HUES48 (cell line): ENCODE results near the gene CDH12.

Experiments used
- H3K27ac ChIP-seq: one replicate; pipeline ENCODE4 v1.7.0; 2013; ENCODE audit warnings: low read depth, low read length, inconsistent platforms
- H3K27me3 ChIP-seq: 2 replicates; pipeline ENCODE4 v1.6.1; 2013; ENCODE audit warnings: mild to moderate bottlenecking, low read length; ENCODE audit not compliant: control insufficient read depth, insufficient read depth
- H3K36me3 ChIP-seq: 2 replicates; pipeline ENCODE4 v1.6.1; 2013; ENCODE audit warnings: low read length; ENCODE audit not compliant: control insufficient read depth, insufficient read depth
- H3K4me1 ChIP-seq: 2 replicates; pipeline ENCODE4 v1.6.1; 2013; ENCODE audit warnings: mild to moderate bottlenecking, low read length; ENCODE audit not compliant: control insufficient read depth, insufficient read depth
- H3K4me3 ChIP-seq: 2 replicates; pipeline ENCODE4 v1.5.1; 2013; ENCODE audit warnings: mild to moderate bottlenecking, low read depth, low read length
- H3K9ac ChIP-seq: 2 replicates; pipeline ENCODE4 v1.6.1; 2013; ENCODE audit warnings: mild to moderate bottlenecking, low read depth, low read length, moderate library complexity
- H3K9me3 ChIP-seq: 2 replicates; pipeline ENCODE4 v1.6.1; 2013; ENCODE audit warnings: low read length; ENCODE audit not compliant: control insufficient read depth, insufficient read depth

CDH12 gene

GRCh38 chr5:22846693-22847092, 6.5 kb downstream of the CDH12 start:
- no peak overlapping the region for H3K27ac ChIP-seq
- no peak overlapping the region for H3K9ac ChIP-seq
- no peaks in the 10 kb centered on the region for H3K9me3 ChIP-seq
- H3K4me1 ChIP-seq = no peaks in the 10 kb centered on the region
- peaks cover 10% of the 10 kb centered on the region for H3K27me3 ChIP-seq
- H3K4me3 ChIP-seq = no peak overlapping the region
- H3K36me3 ChIP-seq = no peaks in the 10 kb centered on the region

- Histone ChIP-seq H3K4me1 (no peaks in the 10 kb centered on the region), H3K9me3 (no peaks in the 10 kb centered on the region), H3K4me3 (no peak overlapping the region), H3K27me3 (no peaks in the 10 kb centered on the region), H3K27ac (no peak overlapping the region), H3K36me3 (no peaks in the 10 kb centered on the region), H3K9ac (no peak overlapping the region)
Observed at GRCh38 chr5:22844636-22845035, 8.5 kb downstream of the CDH12 start.

GRCh38 chr5:22844155-22844554, 9.0 kb downstream of the CDH12 start:
- H3K4me1 ChIP-seq = no peaks in the 10 kb centered on the region
- H3K27me3 ChIP-seq = no peaks in the 10 kb centered on the region
- H3K9ac ChIP-seq = no peak overlapping the region
- no peak overlapping the region for H3K4me3 ChIP-seq
- H3K27ac ChIP-seq = no peak overlapping the region
- no peaks in the 10 kb centered on the region for H3K9me3 ChIP-seq
- no peaks in the 10 kb centered on the region for H3K36me3 ChIP-seq

DNA sequence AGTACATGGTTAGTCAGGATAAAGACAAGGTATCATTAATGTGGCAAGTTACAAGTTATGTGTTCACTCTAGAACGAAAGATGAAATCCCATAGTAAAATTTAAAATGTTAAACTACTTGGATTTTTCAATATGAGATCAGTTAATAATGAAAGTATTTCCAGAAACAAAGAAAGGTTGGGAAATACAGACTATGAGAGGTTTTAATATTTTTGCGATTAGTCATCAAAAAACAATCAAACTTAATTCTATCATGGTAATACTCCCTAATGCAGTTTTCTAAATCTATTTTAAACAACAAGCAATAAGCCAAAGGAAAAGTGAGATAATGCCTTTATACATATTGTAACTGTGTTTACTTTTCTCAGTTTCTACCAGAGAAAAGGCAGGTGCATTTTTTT, 10.6 kb downstream of the CDH12 start:
- no peaks in the 10 kb centered on the region for H3K27me3 ChIP-seq
- H3K27ac ChIP-seq = no peak overlapping the region
- H3K36me3 ChIP-seq = no peaks in the 10 kb centered on the region
- H3K9me3 ChIP-seq = no peaks in the 10 kb centered on the region
- no peak overlapping the region for H3K4me3 ChIP-seq
- H3K4me1 ChIP-seq = no peaks in the 10 kb centered on the region
- no peak overlapping the region for H3K9ac ChIP-seq

GRCh38 chr5:22837803-22838202, 15.3 kb downstream of the CDH12 start:
- Histone ChIP-seq H3K36me3 (no peaks in the 10 kb centered on the region), H3K27me3 (no peaks in the 10 kb centered on the region), H3K4me1 (no peaks in the 10 kb centered on the region), H3K27ac (no peak overlapping the region), H3K9ac (no peak overlapping the region), H3K4me3 (no peak overlapping the region), H3K9me3 (no peaks in the 10 kb centered on the region)

DNA sequence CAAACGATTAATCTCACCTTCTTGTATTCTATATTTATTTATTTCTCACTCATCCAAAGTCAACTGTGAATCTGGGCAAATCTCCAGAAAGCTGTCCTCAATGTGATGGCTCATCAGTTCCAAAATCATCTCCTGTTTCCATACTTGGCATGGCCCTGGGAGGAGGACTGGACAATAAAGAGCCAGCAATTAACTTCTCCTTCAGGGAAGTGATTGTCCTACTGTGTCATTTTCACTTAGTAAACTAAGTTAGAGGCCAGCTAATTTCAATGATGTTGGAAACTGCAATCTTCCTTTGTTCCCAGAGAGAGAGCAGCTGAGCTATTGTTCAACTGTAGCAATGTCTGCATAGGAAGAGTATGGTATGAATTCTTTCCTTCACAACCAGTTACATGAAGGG, 17.5 kb downstream of the CDH12 start:
- Histone ChIP-seq H3K27ac (no peak overlapping the region), H3K4me3 (no peak overlapping the region), H3K4me1 (no peaks in the 10 kb centered on the region), H3K9ac (no peak overlapping the region), H3K9me3 (no peaks in the 10 kb centered on the region), H3K27me3 (no peaks in the 10 kb centered on the region), H3K36me3 (no peaks in the 10 kb centered on the region)

DNA sequence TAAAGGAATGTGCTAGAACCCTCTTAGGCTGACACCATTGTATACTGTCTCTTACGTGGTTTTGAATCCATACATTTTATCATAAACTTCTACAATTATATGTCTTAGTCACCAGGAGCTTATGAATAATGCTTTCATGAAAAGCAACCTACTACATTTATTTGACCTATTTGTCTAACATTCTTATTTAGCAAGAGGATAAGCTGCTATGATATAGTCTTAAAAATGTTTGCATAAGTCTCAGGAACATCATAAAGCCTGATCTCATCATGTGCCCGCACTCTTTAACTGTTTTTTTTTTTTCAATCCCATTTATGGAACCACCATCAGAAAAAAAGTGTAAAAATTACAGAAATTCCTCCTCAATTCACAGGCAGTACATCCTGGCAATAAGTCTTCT, 59.7 kb downstream of the CDH12 start:
- H3K27me3 ChIP-seq = no peaks in the 10 kb centered on the region
- H3K9me3 ChIP-seq = no peaks in the 10 kb centered on the region
- H3K9ac ChIP-seq = no peak overlapping the region
- H3K4me1 ChIP-seq = no peaks in the 10 kb centered on the region
- no peak overlapping the region for H3K4me3 ChIP-seq
- H3K27ac ChIP-seq = no peak overlapping the region
- no peaks in the 10 kb centered on the region for H3K36me3 ChIP-seq

DNA sequence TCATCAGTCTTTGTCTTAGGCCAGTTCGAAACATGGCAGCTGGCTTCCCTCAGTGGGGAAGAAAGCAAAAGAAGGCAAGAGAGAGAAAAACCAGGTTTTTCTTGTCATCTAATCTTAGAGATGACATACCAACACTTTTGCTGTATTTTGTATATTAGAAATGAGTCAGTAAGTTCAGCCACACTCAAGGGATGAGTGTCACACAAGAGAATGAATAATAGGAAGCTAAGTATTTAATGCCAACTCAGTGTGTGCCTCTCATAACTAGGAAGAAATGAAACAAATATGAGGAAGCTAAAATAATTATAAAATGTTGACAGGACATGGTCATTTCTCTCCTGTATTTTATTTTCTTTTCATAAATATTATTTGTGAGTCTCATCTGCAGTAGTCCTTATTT, 65.3 kb downstream of the CDH12 start:
- no peaks in the 10 kb centered on the region for H3K4me1 ChIP-seq
- no peak overlapping the region for H3K4me3 ChIP-seq
- H3K27ac ChIP-seq = no peak overlapping the region
- H3K36me3 ChIP-seq = no peaks in the 10 kb centered on the region
- H3K27me3 ChIP-seq = no peaks in the 10 kb centered on the region
- no peaks in the 10 kb centered on the region for H3K9me3 ChIP-seq
- no peak overlapping the region for H3K9ac ChIP-seq

DNA sequence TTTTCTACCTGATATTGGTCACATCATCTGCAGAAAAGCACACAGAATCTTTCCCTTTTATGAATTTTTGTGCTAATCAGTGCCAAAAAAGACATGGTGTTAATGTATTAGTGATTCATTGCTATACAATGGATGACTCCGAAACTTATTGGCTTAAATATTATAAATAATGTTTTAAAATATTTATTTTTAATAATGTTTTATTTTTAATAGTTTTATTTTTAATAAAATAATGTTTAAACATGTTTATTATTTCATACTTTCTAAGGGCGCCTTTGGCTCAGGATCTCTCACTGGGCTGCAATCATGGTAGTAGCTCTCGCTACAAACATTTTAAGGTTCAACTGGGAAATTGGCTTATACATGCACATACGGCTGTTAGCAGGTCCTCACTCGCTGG, 65.7 kb downstream of the CDH12 start:
- H3K4me1 ChIP-seq = no peaks in the 10 kb centered on the region
- H3K9me3 ChIP-seq = no peaks in the 10 kb centered on the region
- H3K9ac ChIP-seq = no peak overlapping the region
- no peak overlapping the region for H3K4me3 ChIP-seq
- H3K36me3 ChIP-seq = no peaks in the 10 kb centered on the region
- H3K27ac ChIP-seq = no peak overlapping the region
- no peaks in the 10 kb centered on the region for H3K27me3 ChIP-seq

- Histone ChIP-seq H3K36me3 (no peaks in the 10 kb centered on the region), H3K9me3 (no peaks in the 10 kb centered on the region), H3K4me1 (no peaks in the 10 kb centered on the region), H3K27ac (no peak overlapping the region), H3K4me3 (no peak overlapping the region), H3K9ac (no peak overlapping the region), H3K27me3 (no peaks in the 10 kb centered on the region)
Observed at GRCh38 chr5:22780756-22781155, 72.4 kb downstream of the CDH12 start.

DNA sequence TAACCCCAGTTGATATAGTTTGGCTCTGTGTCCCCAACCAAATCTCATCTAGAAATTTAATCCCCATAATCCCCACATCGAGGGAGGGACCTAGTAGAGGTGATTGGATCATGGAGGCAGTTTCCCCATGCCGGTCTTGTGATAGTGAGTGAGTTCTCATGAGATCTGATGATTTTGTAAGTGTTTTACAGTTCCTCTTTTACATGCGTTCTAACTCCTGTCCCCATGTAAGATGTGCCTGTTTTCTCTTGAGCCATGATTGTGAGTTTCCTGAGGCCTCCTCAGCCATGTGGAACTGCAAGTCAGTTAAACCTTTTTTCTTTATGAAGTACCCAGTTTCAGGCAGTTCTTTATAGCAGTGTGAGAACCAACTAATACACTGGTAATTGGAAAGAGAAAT, 73.6 kb downstream of the CDH12 start:
- no peaks in the 10 kb centered on the region for H3K9me3 ChIP-seq
- H3K27me3 ChIP-seq = no peaks in the 10 kb centered on the region
- H3K4me1 ChIP-seq = no peaks in the 10 kb centered on the region
- H3K36me3 ChIP-seq = no peaks in the 10 kb centered on the region
- no peak overlapping the region for H3K27ac ChIP-seq
- no peak overlapping the region for H3K9ac ChIP-seq
- H3K4me3 ChIP-seq = no peak overlapping the region

DNA sequence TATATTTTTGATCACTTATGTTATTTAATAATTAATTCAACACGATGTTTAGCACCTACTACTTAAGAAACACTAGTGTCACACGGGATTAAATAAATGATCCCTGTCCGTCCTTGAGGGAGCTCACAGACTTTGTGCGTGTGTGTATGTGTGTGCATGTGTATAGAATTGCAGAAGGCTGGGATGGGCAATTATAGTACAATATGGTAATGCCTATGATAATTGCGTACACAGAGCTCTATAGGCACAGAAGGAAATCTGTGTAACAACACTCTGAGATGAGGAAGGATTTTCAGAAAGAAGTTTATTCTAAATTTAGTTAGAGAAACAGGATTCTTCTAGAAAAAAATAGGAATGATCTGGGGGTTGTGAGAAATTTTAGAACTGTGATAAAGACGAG, 76.9 kb downstream of the CDH12 start:
- Histone ChIP-seq H3K4me3 (no peak overlapping the region), H3K4me1 (no peaks in the 10 kb centered on the region), H3K27me3 (no peaks in the 10 kb centered on the region), H3K9me3 (no peaks in the 10 kb centered on the region), H3K9ac (no peak overlapping the region), H3K36me3 (no peaks in the 10 kb centered on the region), H3K27ac (no peak overlapping the region)
